GM19468 (cell line): ENCODE data around the gene LZTR1.
A peak's percentile ranks its signal among the peaks of the same experiment; 100 is the strongest.
"Not testable (repeated sequence)": the region's sequence is repeated elsewhere in the genome, so short reads cannot be mapped to it uniquely, and the experiment has no call there.

ENCODE experiments used
- ATAC-seq: cut with Tn5 transposase; IDR thresholded peaks from one replicate; pipeline ENCODE4 v1.9.1; 2021; ENCODE audit warnings: mild to moderate bottlenecking, moderate library complexity, moderate number of reproducible peaks; ENCODE audit not compliant: unreplicated experiment; ENCODE audit errors: extremely low read depth

LZTR1 gene

DNA sequence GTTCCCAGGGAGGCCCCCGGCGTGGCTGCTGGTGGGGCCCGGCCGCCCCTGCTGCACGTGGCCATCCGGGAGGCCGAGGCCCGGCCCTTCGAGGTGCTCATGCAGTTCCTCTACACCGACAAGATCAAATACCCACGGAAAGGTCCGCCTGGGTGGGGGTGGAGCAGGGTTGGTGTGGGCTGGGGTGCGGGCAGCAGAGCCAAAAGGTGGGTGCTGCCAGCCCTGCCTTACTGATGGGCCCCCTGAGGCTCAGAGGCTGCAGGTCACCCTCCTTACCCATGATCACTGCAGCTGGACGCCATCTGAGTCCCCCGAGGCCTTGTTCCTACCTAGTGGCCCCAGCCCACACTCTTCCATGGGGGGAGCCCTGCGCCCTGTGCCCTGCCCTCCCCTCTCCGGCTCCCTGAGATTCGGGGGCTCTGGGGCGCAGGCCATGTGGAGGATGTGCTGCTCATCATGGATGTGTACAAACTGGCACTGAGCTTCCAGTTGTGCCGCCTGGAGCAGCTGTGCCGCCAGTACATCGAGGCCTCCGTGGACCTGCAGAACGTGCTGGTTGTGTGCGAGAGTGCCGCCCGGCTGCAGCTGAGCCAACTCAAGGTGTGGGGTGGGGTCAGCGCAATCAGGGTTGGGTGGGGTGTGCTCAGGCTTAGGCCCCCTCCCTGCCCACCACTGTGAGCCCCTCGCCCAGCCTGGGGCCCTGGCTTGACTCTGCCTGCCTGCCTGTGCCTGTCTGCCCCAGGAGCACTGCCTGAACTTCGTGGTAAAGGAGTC, 12.2 kb downstream of the LZTR1 start:
- no peak for ATAC-seq

DNA sequence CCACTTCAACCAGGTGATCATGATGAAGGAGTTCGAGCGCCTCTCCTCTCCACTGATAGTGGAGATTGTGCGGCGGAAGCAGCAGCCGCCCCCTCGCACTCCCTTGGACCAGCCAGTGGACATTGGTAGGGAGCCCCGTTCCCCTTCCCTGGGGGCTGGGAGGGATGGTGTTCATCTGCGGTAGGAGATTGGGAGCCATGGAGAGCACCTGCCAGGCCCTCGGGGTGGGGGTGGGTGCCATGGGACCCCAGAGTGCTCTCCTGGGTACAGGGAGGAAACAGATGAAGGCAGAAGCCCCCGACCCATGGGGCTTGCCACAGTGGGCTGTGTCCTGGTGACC, 12.8 kb downstream of the LZTR1 start:
- ATAC-seq = no peak

GRCh38 chr22:20995329-20996030, 13.4 kb downstream of the LZTR1 start:
- no peak for ATAC-seq

GRCh38 chr22:20996031-20996410, 13.9 kb downstream of the LZTR1 start:
- no peak for ATAC-seq

DNA sequence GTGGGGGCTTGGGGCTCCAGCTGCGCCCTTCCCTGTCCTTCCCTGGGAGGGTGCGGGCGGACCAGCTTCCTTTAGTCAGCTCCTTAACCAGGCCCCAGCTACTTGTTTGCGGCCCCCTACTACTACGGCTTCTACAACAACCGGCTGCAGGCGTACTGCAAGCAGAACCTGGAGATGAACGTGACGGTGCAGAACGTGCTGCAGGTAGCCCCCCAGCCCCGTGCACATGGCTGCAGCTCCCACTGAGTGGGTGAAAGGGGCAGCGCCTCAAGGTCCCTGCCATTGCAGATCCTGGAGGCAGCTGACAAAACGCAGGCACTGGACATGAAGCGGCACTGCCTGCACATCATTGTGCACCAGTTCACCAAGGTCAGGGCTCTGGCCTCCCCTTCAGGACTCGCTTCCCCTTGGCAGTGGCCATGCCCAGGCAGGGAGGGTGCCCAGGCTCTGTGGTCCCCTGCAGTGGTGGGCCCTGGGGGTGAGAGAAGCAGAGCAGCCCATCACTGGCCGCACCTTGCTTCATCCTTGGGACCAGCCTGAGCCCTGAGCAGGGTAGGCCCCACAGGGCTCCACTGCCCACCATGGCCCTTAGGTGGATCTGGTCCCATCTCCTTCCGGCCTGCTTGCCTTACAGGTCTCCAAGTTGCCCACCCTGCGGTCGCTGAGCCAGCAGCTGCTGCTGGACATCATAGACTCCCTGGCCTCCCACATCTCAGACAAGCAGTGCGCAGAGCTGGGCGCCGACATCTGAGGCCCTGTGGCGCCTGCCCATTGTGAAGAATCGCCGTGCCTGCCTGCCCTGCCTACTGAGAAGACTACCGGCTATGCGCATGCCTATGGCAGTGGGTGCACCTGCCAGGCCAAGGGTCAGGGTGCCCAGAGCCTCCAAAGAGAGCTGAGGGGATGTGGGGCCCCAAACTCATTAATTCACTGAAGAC, 14.8 kb downstream of the LZTR1 start:
- no peak for ATAC-seq

- ATAC-seq = no peak
Observed at GRCh38 chr22:20997536-20998257, 15.6 kb downstream of the LZTR1 start.

DNA sequence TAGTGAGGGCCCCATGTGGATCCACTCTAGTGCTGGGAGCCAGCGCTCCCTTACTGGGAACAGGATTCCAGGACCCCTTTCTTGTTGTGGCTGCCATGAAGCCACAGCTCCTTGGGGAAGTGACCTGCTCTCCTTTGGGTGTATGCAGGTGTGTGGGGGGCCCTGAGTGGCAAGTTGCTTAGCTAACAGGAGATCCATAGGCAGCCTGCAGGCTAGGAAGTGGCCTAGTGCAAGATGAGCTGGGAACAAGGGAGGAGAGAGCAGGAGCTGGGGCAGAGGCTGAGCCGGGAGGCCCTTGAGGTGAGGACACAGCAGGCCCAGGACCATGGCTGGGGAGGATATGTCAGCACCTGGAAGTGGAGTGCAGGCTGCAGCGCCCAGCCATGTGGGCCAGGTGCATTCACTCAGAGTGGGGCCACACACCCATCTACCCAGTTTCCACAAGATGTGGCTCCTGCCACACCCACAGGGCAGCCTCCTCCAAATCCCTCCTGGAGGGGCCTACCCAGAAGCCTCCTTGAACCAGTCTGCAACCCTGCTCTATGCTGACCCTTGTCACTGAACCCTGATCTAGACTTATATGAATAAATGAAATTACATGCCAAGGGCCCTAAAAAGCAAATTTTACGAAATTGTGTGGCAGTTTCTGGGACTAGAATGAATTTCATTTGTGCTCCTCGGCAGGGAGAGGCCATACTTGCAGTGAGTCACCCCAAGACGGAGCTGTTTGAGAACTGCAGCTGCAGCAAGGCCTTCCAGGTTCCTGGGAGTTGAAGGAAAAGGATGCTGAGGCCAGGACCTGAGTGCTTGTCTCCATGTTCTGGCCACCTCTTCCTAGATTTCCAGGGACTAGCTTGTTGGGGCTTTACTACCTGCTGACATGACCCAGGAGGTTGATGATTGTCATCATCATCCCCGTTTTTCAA, 16.6 kb downstream of the LZTR1 start:
- ATAC-seq = no peak

DNA sequence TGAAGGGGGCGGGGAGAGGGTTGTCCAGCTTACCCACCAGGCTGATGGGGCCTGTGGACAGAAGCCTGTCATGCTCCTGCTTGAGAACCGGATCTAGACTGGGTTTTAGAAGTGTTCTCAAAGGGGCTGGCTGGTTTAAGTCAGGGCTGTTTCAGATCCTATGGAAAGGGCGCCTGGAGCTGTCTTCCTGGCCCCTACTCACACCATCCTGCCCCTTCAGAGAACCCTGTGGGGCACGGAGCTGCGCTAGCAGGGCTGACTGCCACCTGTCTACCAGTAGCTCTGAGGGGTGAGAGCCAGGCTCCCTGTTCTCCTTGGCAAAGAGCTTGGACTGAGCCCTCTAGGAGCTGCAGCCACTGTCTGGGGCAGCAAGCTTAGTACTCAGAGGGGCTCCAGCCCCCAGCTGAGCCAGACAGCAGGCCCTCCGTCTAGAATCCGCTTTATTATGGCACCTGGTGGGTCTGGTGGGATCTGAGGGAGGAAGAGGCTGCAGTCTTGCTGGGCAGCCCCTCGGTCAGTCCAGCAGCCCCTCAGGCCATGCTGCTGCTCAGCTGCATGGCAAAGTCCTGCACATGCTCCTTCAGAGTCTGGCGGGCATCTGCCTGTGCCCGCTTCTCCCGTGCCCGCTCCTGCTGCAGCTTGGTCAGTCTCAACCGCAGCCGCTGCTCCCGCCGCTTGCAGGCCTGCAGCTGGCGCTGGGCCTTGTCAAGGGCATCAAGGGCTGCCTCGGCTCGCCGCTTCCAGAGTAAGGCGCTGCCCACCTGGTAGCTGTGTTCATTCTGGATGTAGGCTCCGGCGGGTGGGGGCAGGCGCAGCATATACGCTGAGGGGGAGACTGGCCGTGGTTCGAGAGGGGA, 17.5 kb downstream of the LZTR1 start:
- no peak for ATAC-seq

- ATAC-seq = no peak
Observed at GRCh38 chr22:21000207-21000986, 18.3 kb downstream of the LZTR1 start.

GRCh38 chr22:21000987-21001600, 19.0 kb downstream of the LZTR1 start:
- no peak for ATAC-seq

DNA sequence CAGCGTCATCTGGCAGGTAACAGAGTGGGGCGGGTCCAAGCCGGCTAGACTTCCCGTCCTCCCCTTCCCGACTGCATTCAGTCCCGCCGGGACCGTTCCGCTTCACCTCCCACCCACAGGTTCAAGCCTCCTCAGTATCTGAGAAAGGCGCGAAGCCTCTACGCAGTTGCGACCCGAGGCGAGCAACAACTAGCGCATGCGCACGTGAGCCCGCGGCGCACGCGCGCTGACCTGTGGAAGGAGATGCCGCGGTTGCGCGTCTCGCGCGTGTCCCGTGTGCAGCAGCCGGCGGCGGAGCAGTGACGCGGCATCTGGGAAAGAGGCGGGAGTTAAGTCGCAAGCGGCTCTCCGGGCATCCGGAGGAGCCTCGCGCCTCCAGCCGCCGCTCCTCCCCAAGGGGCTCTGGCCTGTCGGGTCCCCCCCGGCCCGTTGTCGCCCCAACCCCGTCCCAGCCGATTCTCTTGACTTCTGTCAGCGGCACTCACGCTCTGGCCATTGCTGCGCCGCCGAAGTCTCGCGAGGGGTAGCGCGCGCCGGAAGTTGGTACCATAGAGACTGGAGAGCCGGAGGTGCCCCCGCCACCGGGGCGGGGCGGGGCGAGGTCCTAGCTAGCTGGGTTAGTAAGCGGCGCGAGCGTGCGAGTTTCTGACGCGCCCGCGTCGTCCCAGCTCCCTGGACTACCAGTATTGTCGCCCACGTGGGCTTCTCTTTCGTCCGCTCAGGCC, 19.7 kb downstream of the LZTR1 start, which contains the start of gene THAP7:
THAP7 (minus strand) TSS at position 518 of the 725 bp plus-strand sequence; CDS start at position 311, 207 bp downstream.
- peak; percentile 56 for ATAC-seq

GRCh38 chr22:21003782-21004181, 21.7 kb downstream of the LZTR1 start:
- no peak for ATAC-seq

- ATAC-seq = not testable (repeated sequence)
Observed at GRCh38 chr22:21009208-21009607, 27.1 kb downstream of the LZTR1 start.

DNA sequence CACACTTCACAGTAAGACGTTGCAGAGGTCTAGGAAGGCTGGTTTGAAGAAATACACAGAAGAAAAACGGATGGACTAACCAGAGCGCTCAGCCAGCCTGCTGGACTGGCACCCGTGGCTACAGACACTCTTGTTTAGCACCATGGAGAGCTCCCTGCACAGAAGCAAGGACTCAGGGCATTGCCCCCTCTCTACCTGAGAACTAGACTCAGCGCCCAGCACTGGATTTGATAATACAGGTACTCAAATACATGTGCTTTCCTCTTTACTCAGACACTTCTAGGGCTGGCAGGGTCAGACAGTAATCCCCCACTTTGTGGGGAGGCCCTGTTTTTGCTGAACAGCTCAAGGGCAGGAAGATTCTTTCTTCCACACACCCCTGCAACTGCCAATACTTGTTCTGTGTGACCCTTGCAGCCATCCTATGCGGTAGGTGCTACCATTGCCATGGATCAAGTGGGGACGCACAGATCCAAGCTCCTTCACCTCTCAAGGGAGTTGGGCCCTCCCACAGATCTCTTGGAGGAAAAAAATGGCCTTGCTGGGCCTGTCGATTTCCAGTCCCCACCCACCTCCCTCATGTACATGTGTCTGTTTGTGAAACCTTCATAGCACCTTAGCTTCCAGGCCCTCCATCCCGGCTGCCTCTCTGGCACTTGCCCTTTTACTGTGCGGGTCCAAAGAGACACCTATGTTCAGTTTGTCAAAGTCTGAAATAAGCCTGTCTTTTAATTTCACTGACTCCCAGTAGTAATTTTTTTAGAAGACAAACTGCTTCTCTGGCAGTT, 27.7 kb downstream of the LZTR1 start:
- no peak for ATAC-seq

- no peak for ATAC-seq
Observed at GRCh38 chr22:21010426-21011113, 28.5 kb downstream of the LZTR1 start.
